H9 (cell line): ENCODE measurements around the gene CHCHD6. TPM values are rescaled to one million over a fixed set of nuclear protein-coding genes. Genes with fewer than 3 reads are reported as not detected.

Source experiments
- DNase-seq: peaks from one replicate; pipeline ENCODE4 v3.0.0-alpha.2; 2017
- H2AFZ ChIP-seq: one replicate; pipeline ENCODE4 v1.6.1; 2013; ENCODE audit warnings: mild to moderate bottlenecking, low read length, control low read depth, moderate library complexity
- H2AK5ac ChIP-seq: 2 replicates; pipeline ENCODE4 v1.6.1; 2013; ENCODE audit warnings: low read length, control low read depth, mixed read lengths; ENCODE audit not compliant: insufficient read length
- H2BK120ac ChIP-seq: one replicate; pipeline ENCODE4 v1.6.1; 2013; ENCODE audit warnings: low read depth, mild to moderate bottlenecking, low read length, control low read depth, inconsistent platforms; ENCODE audit not compliant: poor library complexity, severe bottlenecking
- H2BK12ac ChIP-seq: 2 replicates; pipeline ENCODE4 v1.6.1; 2013; ENCODE audit warnings: low read length, control low read depth, mixed read lengths, low read depth; ENCODE audit not compliant: insufficient read length
- H2BK15ac ChIP-seq: 2 replicates; pipeline ENCODE4 v1.6.1; 2013; ENCODE audit warnings: low read depth, low read length, control low read depth
- H2BK20ac ChIP-seq: one replicate; pipeline ENCODE4 v1.6.1; 2013; ENCODE audit warnings: low read depth, mild to moderate bottlenecking, low read length, control low read depth, inconsistent platforms; ENCODE audit not compliant: poor library complexity, severe bottlenecking
- H2BK5ac ChIP-seq: 2 replicates; pipeline ENCODE4 v1.6.1; 2013; ENCODE audit warnings: low read length, control low read depth, mixed read lengths; ENCODE audit not compliant: insufficient read length
- H3K14ac ChIP-seq: 2 replicates; pipeline ENCODE4 v1.6.1; 2013; ENCODE audit warnings: low read length, control low read depth; ENCODE audit not compliant: insufficient read depth
- H3K18ac ChIP-seq: 2 replicates; pipeline ENCODE4 v1.6.1; 2013; ENCODE audit warnings: low read depth, mild to moderate bottlenecking, mixed read lengths, low read length, control low read depth; ENCODE audit not compliant: insufficient read length
- H3K23ac ChIP-seq: 2 replicates; pipeline ENCODE4 v1.6.1; 2013; ENCODE audit warnings: low read length, control low read depth, mixed read lengths, low read depth; ENCODE audit not compliant: insufficient read length
- H3K23me2 ChIP-seq: 2 replicates; pipeline ENCODE4 v1.6.1; 2013; ENCODE audit warnings: low read depth, mild to moderate bottlenecking, mixed read lengths, low read length, control low read depth; ENCODE audit not compliant: insufficient read length, poor library complexity, severe bottlenecking
- H3K27ac ChIP-seq: 2 replicates; pipeline ENCODE4 v1.5.1; 2013; ENCODE audit warnings: low read length, control low read depth, mixed read lengths, low read depth; ENCODE audit not compliant: insufficient read length
- H3K27me3 ChIP-seq: 2 replicates; pipeline ENCODE4 v1.6.1; 2013; ENCODE audit warnings: low read length, control low read depth, inconsistent platforms; ENCODE audit not compliant: insufficient read depth
- H3K4ac ChIP-seq: 2 replicates; pipeline ENCODE4 v1.6.1; 2013; ENCODE audit warnings: low read depth, mild to moderate bottlenecking, control low read depth, inconsistent platforms, low read length, moderate library complexity
- H3K4me1 ChIP-seq: 2 replicates; pipeline ENCODE4 v1.6.1; 2013; ENCODE audit warnings: low read length, control low read depth, inconsistent platforms; ENCODE audit not compliant: insufficient read depth
- H3K4me2 ChIP-seq: 2 replicates; pipeline ENCODE4 v1.6.1; 2013; ENCODE audit warnings: low read length, control low read depth, mixed read lengths; ENCODE audit not compliant: insufficient read length, insufficient read depth
- H3K56ac ChIP-seq: 2 replicates; pipeline ENCODE4 v1.6.1; 2013; ENCODE audit warnings: low read depth, mild to moderate bottlenecking, mixed read lengths, low read length, control low read depth; ENCODE audit not compliant: insufficient read length
- H3K79me1 ChIP-seq: 2 replicates; pipeline ENCODE4 v1.6.1; 2013; ENCODE audit warnings: low read depth, mild to moderate bottlenecking, moderate library complexity, low read length, control low read depth, inconsistent platforms; ENCODE audit not compliant: insufficient read depth, poor library complexity, severe bottlenecking
- H3K79me2 ChIP-seq: 2 replicates; pipeline ENCODE4 v1.6.1; 2013; ENCODE audit warnings: low read length, control low read depth, inconsistent platforms; ENCODE audit not compliant: insufficient read depth
- H3K9ac ChIP-seq: 2 replicates; pipeline ENCODE4 v1.6.1; 2013; ENCODE audit warnings: low read length, control low read depth, mixed read lengths; ENCODE audit not compliant: insufficient read length; ENCODE audit errors: extremely low read depth
- H3K9me3 ChIP-seq: one replicate; pipeline ENCODE4 v1.6.1; 2013; ENCODE audit warnings: low read depth, low read length, inconsistent platforms; ENCODE audit not compliant: control insufficient read depth
- H3T11ph ChIP-seq: one replicate; pipeline ENCODE4 v1.6.1; 2013; ENCODE audit warnings: mild to moderate bottlenecking, low read length, control low read depth, inconsistent platforms
- H4K20me1 ChIP-seq: one replicate; pipeline ENCODE4 v1.6.1; 2013; ENCODE audit not compliant: control insufficient read depth, insufficient read length, insufficient read depth
- H4K5ac ChIP-seq: 2 replicates; pipeline ENCODE4 v1.6.1; 2013; ENCODE audit warnings: low read depth, mild to moderate bottlenecking, mixed read lengths, low read length, control low read depth; ENCODE audit not compliant: insufficient read length
- H4K8ac ChIP-seq: replicated peaks from 2 replicates; pipeline ENCODE4 v1.6.1; 2013; ENCODE audit warnings: low read length, control low read depth, mixed read lengths, low read depth; ENCODE audit not compliant: insufficient read length
- H4K91ac ChIP-seq: 2 replicates; pipeline ENCODE4 v1.6.1; 2013; ENCODE audit warnings: low read depth, mild to moderate bottlenecking, moderate library complexity, mixed read lengths, low read length, control low read depth; ENCODE audit not compliant: insufficient read length
- H3K27ac Mint-ChIP-seq, 3 experiments: 2 replicates in 2 of 3; 3 replicates in 1 of 3; pipeline ENCODE4 v1.8.0; 2020 to 2021; ENCODE audit warnings: mixed read lengths in 3 of 3, mild to moderate bottlenecking in 1 of 3, moderate library complexity in 1 of 3
- H3K27me3 Mint-ChIP-seq: 2 replicates; pipeline ENCODE4 v1.8.0; 2021; ENCODE audit warnings: low read depth, mild to moderate bottlenecking, moderate library complexity, mixed read lengths
- H3K36me3 Mint-ChIP-seq, 3 experiments: 2 replicates in 2 of 3; 3 replicates in 1 of 3; pipeline ENCODE4 v1.8.0; 2020 to 2021; ENCODE audit warnings: low read depth in 3 of 3, mixed read lengths in 3 of 3; ENCODE audit not compliant: insufficient read depth in 1 of 3
- H3K4me1 Mint-ChIP-seq, 2 experiments: 2 replicates each; pipeline ENCODE4 v1.8.0; 2020; ENCODE audit warnings: mixed read lengths in 2 of 2
- H3K4me3 Mint-ChIP-seq, 2 experiments: 2 replicates in 1 of 2; 3 replicates in 1 of 2; pipeline ENCODE4 v1.8.0; 2020 to 2021; ENCODE audit warnings: mild to moderate bottlenecking in 2 of 2, mixed read lengths in 2 of 2, moderate library complexity in 1 of 2
- H3K9me3 Mint-ChIP-seq, 2 experiments: 2 replicates in 1 of 2; 3 replicates in 1 of 2; pipeline ENCODE4 v1.8.0; 2020; ENCODE audit warnings: mild to moderate bottlenecking in 2 of 2, mixed read lengths in 2 of 2, moderate library complexity in 1 of 2
- CTCF ChIP-seq: fragments of 200-600 bp; sonication (generic); conservative IDR thresholded peaks from 3 replicates; pipeline ENCODE4 v1.8.0; 2021; ENCODE audit warnings: antibody characterized with exemption, mild to moderate bottlenecking
- WGBS: extraction: QIAGEN DNeasy Blood & Tissue Kit; methylation state at CpG from one replicate; pipeline ENCODE4 v1.1.7; 2013; ENCODE audit warnings: missing lambda C conversion rate, low lambda C conversion rate, mixed read lengths; ENCODE audit not compliant: insufficient read length; ENCODE audit errors: extremely low coverage; 5-methylcytosine and 5-hydroxymethylcytosine counted together
- total RNA-seq: library from RNA; stranded (reverse); gene quantifications from 2 replicates; pipeline ENCODE4 v1.2.1, GENCODE V29; 2021

CHCHD6 gene
- total RNA-seq, 1 experiment from 2014 or later, result 34.2 TPM

GRCh38 chr3:126891791-126892190 is 187.8 kb downstream of the CHCHD6 start:
- no peak overlapping the region for H3K23ac ChIP-seq
- Mint-ChIP-seq H3K9me3 (no peaks in the 10 kb centered on the region), H3K27me3 (no peaks in the 10 kb centered on the region), H3K36me3 (peaks cover 0 to 6% (median 0%) of the 10 kb centered on the region in 3 experiments; a peak in 3 of 7 replicates), H3K4me3 (no peak overlapping the region), H3K27ac (peak overlapping the region in 1 of 3 experiments; percentile 91; a peak in 2 of 7 replicates), H3K4me1 (peaks cover 29 to 36% of the 10 kb centered on the region in 2 experiments)
- H3K4ac ChIP-seq, result no peak overlapping the region
- WGBS, result no CpG with 5 or more reads among the region's 10 CpGs
- TF ChIP-seq CTCF, result no peak
- H3K4me1 ChIP-seq, result peaks cover 8% of the 10 kb centered on the region
- H2BK12ac ChIP-seq, result no peak overlapping the region
- H3K18ac ChIP-seq, result no peak overlapping the region
- no peaks in the 10 kb centered on the region for H3K23me2 ChIP-seq
- no peak overlapping the region for H2BK20ac ChIP-seq
- H4K20me1 ChIP-seq, result no peaks in the 10 kb centered on the region
- no peak overlapping the region for H3K4me2 ChIP-seq
- no peaks in the 10 kb centered on the region for H3K79me1 ChIP-seq
- no peak overlapping the region for H4K8ac ChIP-seq
- H2BK15ac ChIP-seq, result no peak overlapping the region
- no peak overlapping the region for H2AK5ac ChIP-seq
- no peak overlapping the region for H4K5ac ChIP-seq
- H2BK120ac ChIP-seq, result no peak overlapping the region
- H3T11ph ChIP-seq, result no peak overlapping the region
- no peaks in the 10 kb centered on the region for H3K9me3 ChIP-seq
- H3K9ac ChIP-seq, result no peak overlapping the region
- H3K27ac ChIP-seq, result no peak overlapping the region
- DNase-seq, result no peak
- no peak overlapping the region for H2AFZ ChIP-seq
- no peak overlapping the region for H2BK5ac ChIP-seq
- H4K91ac ChIP-seq, result no peak overlapping the region
- H3K27me3 ChIP-seq, result no peaks in the 10 kb centered on the region
- H3K56ac ChIP-seq, result no peak overlapping the region
- H3K79me2 ChIP-seq, result no peaks in the 10 kb centered on the region
- no peak overlapping the region for H3K14ac ChIP-seq
